GM21737 (cell line): ENCODE results near the gene TPM1.
"Not testable (repeated sequence)": the region's sequence is repeated elsewhere in the genome, so short reads cannot be mapped to it uniquely, and the experiment has no call there.

Source experiments
- ATAC-seq: cut with Tn5 transposase; IDR thresholded peaks from one replicate; pipeline ENCODE4 v1.9.1; 2021; ENCODE audit warnings: mild to moderate bottlenecking, moderate library complexity; ENCODE audit not compliant: unreplicated experiment

The TPM1 gene

GRCh38 chr15:63041974-63042876 lies at the start of gene TPM1:
TSS of gene TPM1 (plus strand) at chr15:63042747. CDS start at chr15:63042830, 83 bp downstream.
- ATAC-seq, result no peak

GRCh38 chr15:62993066-62993465 lies 49.5 kb upstream of the TPM1 start:
- ATAC-seq, result no peak

- ATAC-seq, result not testable (repeated sequence)
Measured at GRCh38 chr15:62993632-62994031, 48.9 kb upstream of the TPM1 start.

GRCh38 chr15:62994439-62994838 lies 48.1 kb upstream of the TPM1 start:
- no peak for ATAC-seq

GRCh38 chr15:62994975-62995681 lies 47.4 kb upstream of the TPM1 start:
- no peak for ATAC-seq

GRCh38 chr15:62997441-62997840 lies 45.1 kb upstream of the TPM1 start:
- no peak for ATAC-seq

- ATAC-seq, result no peak
Measured at GRCh38 chr15:62998262-62998890, 44.2 kb upstream of the TPM1 start.

GRCh38 chr15:62999178-62999577 lies 43.4 kb upstream of the TPM1 start:
- no peak for ATAC-seq

- ATAC-seq, result no peak
Measured at GRCh38 chr15:62999923-63000561, 42.5 kb upstream of the TPM1 start.

GRCh38 chr15:63000706-63001105 lies 41.8 kb upstream of the TPM1 start:
- no peak for ATAC-seq

- ATAC-seq, result no peak
Measured at GRCh38 chr15:63004211-63004610, 38.3 kb upstream of the TPM1 start.

GRCh38 chr15:63006032-63006878 lies 36.3 kb upstream of the TPM1 start:
- ATAC-seq, result no peak

- no peak for ATAC-seq
Measured at GRCh38 chr15:63008333-63009049, 34.1 kb upstream of the TPM1 start.

- ATAC-seq, result no peak
Measured at GRCh38 chr15:63010386-63010785, 32.2 kb upstream of the TPM1 start.

- no peak for ATAC-seq
Measured at GRCh38 chr15:63010920-63011693, 31.4 kb upstream of the TPM1 start.

GRCh38 chr15:63012444-63012843 lies 30.1 kb upstream of the TPM1 start:
- no peak for ATAC-seq

GRCh38 chr15:63013052-63013808 lies 29.3 kb upstream of the TPM1 start:
- no peak for ATAC-seq

GRCh38 chr15:63014578-63014977 lies 28.0 kb upstream of the TPM1 start:
- no peak for ATAC-seq
